ENCODE data around the gene GIPC2.

GRCh38 chr1:78071696-78072095 is 25.9 kb downstream of the GIPC2 start:
- TF ChIP-seq CTCF (IDR thresholded peaks at IDR 0.05 in 4 of 5, conservative IDR thresholded peaks at IDR 0.05 in 1 of 5): no peak
- no peak for TF ChIP-seq POLR2A (IDR thresholded peaks at IDR 0.05)

All from gastrocnemius medialis (tissue), 4 donors.